Effector memory CD8-positive, alpha-beta T cell (primary cell): ENCODE measurements around the gene KIRREL3.

Source experiments
- ATAC-seq: fragments of 150-1000 bp; cut with Tn5 transposase; replicated peaks from 2 replicates; pipeline ENCODE4 v1.10.0; 2021; ENCODE audit warnings: mild to moderate bottlenecking, moderate library complexity
- DNase-seq, 3 experiments: peaks; one replicate each; pipeline ENCODE4 v3.0.0; 2021
- H3K27ac Mint-ChIP-seq, 2 donors: one replicate each; pipeline ENCODE4 v1.8.0; 2022; ENCODE audit warnings: mild to moderate bottlenecking in 2 of 2, mixed read lengths in 2 of 2, moderate library complexity in 2 of 2
- H3K27me3 Mint-ChIP-seq, 2 donors: one replicate each; pipeline ENCODE4 v1.8.0; 2022; ENCODE audit warnings: mixed read lengths in 2 of 2
- H3K36me3 Mint-ChIP-seq: one replicate; pipeline ENCODE4 v1.8.0; 2022; ENCODE audit warnings: mild to moderate bottlenecking, moderate library complexity, mixed read lengths; ENCODE audit not compliant: insufficient read depth
- H3K4me1 Mint-ChIP-seq, 2 donors: one replicate each; pipeline ENCODE4 v1.8.0; 2022; ENCODE audit warnings: low read depth in 2 of 2, mixed read lengths in 2 of 2
- H3K4me3 Mint-ChIP-seq, 2 donors: one replicate each; pipeline ENCODE4 v1.8.0; 2022; ENCODE audit warnings: mild to moderate bottlenecking in 2 of 2, mixed read lengths in 2 of 2, moderate library complexity in 2 of 2
- H3K9me3 Mint-ChIP-seq, 2 donors: one replicate each; pipeline ENCODE4 v1.8.0; 2022; ENCODE audit warnings: mixed read lengths in 2 of 2

KIRREL3 gene

DNA sequence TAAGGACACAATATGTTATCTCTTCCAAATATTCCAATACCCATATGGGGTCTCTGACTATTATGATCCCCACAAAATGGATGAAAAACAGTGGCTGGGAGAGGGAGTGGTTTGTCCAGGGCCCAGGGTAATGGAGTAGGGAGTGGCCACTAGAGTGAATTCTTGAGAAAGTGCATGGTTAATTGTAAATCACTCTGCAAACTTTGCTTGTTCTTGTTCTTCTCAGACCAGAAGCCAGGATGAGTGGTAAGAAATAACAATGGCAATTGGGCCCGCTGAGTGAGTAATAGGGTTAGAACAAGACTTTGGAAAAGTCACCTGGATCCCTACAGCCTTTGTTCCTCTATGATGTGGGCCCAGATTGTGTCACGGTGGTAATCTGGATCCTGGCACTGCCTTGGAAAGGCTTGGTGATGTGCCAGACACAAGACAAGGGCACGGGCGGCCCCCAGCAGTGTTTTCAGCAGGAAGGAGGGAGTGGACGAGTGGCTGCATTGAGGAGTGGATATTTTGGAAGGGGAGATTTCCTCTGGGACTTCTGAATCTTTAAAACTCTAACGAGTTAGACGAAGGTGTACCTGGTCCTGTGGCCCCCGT is 18.2 kb upstream of the KIRREL3 start:
- ATAC-seq, result no peak
- Mint-ChIP-seq H3K36me3 (no peaks in the 10 kb centered on the region), H3K4me3 (no peak overlapping the region), H3K9me3 (no peaks in the 10 kb centered on the region), H3K4me1 (no peaks in the 10 kb centered on the region), H3K27me3 (peaks cover 18 to 37% of the 10 kb centered on the region in 2 donors), H3K27ac (no peak overlapping the region)
- no peak for DNase-seq

DNA sequence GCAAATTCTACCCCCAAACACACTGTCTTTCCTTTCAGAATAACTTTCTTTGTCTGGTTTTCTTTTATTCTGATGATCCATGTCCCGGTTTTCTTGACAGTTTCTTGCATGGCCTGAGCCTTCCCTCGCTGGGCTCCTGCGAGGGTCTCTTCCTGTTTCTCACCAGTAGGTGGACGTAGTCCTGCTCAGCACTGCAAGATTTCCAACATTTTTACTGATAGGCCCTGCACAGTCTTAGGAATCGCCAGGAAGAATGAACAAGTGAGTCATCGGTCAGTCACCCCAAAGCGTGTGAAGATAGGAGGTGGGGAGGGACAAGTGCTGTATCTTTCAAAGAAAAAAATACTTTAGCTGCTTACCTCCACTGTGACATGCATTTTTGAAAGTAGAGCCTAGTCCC is 16.9 kb upstream of the KIRREL3 start:
- no peaks in the 10 kb centered on the region for H3K36me3 Mint-ChIP-seq
- DNase-seq (no peak), ATAC-seq (no peak)
- peaks cover 31 to 50% of the 10 kb centered on the region in 2 donors for H3K27me3 Mint-ChIP-seq
- H3K27ac Mint-ChIP-seq, result no peak overlapping the region
- H3K9me3 Mint-ChIP-seq, result no peaks in the 10 kb centered on the region
- no peaks in the 10 kb centered on the region for H3K4me1 Mint-ChIP-seq
- H3K4me3 Mint-ChIP-seq, result no peak overlapping the region

DNA sequence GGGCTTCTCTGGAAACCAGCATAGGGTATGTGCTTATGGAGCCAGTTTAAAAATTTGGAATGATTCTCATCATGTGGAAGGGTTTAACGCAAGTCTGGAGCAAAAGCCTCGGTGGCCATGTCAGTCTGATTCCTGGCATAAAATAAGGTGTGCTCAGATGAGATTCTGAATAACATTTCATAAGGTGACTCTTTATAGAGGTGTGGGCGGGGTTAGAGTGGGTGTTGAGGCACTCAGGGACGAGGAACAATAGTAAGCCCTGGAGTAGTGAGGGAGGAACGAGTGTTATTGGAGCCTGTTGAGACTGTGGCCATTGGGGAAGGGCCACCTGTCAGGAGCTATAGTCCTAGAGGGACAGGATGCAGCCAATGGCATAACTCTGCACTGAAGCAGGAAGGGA is 13.0 kb upstream of the KIRREL3 start:
- H3K27me3 Mint-ChIP-seq, result peaks cover 31 to 71% of the 10 kb centered on the region in 2 donors
- no peak overlapping the region for H3K4me3 Mint-ChIP-seq
- DNase-seq (no peak), ATAC-seq (no peak)
- no peaks in the 10 kb centered on the region for H3K9me3 Mint-ChIP-seq
- H3K27ac Mint-ChIP-seq, result no peak overlapping the region
- H3K36me3 Mint-ChIP-seq, result no peaks in the 10 kb centered on the region
- no peaks in the 10 kb centered on the region for H3K4me1 Mint-ChIP-seq

DNA sequence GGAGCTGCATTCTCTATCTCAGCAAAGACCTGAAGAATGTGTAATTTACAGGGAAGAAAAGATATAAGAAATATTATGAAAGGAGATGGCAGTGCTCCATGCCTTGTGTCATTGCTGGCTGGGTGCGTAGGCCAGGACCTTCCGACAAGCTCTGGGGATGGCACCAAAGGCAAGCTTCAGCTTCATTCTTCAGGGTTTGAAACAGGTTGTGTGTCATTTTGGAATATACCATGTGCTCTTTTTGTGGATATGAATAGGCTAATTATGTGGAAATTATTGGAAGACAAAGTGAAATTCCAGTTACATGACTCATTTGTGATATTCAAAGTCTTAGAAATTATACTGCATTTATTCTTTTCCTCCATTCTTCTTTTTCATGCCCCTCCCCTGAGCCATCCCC is 5.7 kb upstream of the KIRREL3 start:
- Mint-ChIP-seq H3K9me3 (no peaks in the 10 kb centered on the region), H3K4me1 (no peaks in the 10 kb centered on the region), H3K36me3 (no peaks in the 10 kb centered on the region), H3K27me3 (peaks cover 33 to 65% of the 10 kb centered on the region in 2 donors), H3K4me3 (no peak overlapping the region), H3K27ac (no peak overlapping the region)
- ATAC-seq (no peak), DNase-seq (no peak)

DNA sequence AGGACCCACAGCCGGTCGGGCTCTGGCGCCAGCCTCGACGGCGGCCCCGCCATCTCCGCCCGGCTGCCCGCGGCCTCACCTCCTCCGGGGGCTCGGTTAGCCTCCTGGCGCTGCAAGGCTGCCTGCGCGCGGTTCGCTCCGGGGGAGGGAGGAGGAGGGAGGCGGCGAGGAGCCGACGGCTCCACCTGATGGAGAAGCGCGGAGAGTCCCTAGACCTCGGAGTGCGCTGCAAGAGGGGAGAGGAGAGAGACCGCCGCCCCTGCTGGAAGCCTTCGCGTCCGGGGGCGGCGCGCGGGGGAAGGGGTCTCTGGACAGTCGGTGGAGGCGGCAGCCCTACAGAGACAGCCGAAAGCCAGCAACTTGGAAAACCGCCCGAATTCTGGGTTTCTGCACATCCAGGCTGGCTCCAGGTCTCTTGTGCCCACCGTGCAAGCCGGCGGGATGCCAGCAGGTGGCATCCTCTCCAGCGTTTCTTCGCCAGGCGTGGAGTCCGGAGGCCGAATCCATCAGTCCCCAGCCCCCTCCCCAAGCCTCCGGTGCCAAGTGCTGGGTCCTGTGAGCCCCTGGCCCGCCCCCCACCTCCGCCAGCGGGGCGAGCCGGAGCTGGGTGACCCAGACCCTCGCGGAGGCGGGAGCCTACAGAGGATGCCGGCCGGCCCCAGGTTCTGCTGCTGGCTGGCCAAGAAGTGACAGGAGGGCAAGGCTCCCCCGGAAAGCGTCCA is 2.9 kb upstream of the KIRREL3 start:
- Mint-ChIP-seq H3K27me3 (peaks cover 27 to 38% of the 10 kb centered on the region in 2 donors), H3K27ac (no peak overlapping the region), H3K4me3 (no peak overlapping the region), H3K36me3 (no peaks in the 10 kb centered on the region), H3K4me1 (no peaks in the 10 kb centered on the region), H3K9me3 (no peaks in the 10 kb centered on the region)
- ATAC-seq, result no peak
- DNase-seq, result no peak

DNA sequence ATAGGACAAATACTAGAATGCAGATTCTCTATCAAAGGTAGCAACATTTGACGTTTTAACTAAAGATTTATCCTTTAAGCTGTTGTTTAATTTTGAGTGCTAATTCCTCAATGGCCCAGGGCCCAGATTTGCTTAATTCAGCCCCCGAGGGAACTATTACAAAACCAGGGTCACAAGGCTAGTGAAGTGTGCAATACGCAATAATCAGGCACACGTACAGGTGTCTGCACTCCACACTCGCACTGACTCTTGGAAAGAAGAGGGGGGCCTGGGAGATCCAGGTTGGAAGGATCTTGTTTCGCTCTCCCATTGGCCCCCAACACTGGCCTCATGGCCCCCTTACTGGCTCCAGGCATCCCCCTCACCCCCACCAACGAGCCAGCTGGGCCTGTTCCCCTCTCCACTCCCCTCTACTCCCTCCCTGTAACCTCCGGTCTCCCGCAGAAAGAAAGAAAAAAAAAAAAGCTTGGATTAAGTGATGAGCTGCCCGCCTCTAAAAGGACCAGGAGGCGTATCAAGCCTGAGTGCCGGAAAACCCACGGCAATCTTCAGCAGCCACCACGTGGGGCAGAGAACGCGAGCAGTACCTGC is 2.2 kb upstream of the KIRREL3 start:
- H3K4me3 Mint-ChIP-seq, result no peak overlapping the region
- no peaks in the 10 kb centered on the region for H3K4me1 Mint-ChIP-seq
- DNase-seq (no peak), ATAC-seq (no peak)
- peaks cover 27 to 38% of the 10 kb centered on the region in 2 donors for H3K27me3 Mint-ChIP-seq
- H3K27ac Mint-ChIP-seq, result no peak overlapping the region
- H3K36me3 Mint-ChIP-seq, result no peaks in the 10 kb centered on the region
- no peaks in the 10 kb centered on the region for H3K9me3 Mint-ChIP-seq

DNA sequence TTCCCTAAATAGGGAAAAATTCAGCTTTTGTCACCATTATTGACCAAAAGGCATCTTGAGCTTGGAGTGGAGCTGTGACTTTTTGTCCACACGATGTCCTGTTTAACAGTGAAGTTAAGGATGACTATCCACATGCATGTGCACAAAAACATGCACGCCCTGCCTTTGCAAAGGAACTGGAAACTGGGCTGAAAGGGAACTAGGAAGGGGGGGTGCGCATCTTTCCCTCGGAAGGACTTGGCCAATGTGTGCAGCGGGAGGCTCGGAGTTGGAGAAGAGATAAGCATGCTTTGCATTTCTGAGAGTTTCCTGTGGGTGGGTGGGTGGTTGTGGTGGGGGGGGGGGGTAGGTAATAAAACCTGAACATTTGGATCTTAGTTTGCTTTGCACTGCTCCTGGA is 411 bp upstream of the KIRREL3 start:
- no peaks in the 10 kb centered on the region for H3K9me3 Mint-ChIP-seq
- H3K27ac Mint-ChIP-seq, result no peak overlapping the region
- no peaks in the 10 kb centered on the region for H3K36me3 Mint-ChIP-seq
- no peak for DNase-seq
- ATAC-seq, result no peak
- H3K4me1 Mint-ChIP-seq, result no peaks in the 10 kb centered on the region
- peaks cover 23 to 24% of the 10 kb centered on the region in 2 donors for H3K27me3 Mint-ChIP-seq
- H3K4me3 Mint-ChIP-seq, result no peak overlapping the region

DNA sequence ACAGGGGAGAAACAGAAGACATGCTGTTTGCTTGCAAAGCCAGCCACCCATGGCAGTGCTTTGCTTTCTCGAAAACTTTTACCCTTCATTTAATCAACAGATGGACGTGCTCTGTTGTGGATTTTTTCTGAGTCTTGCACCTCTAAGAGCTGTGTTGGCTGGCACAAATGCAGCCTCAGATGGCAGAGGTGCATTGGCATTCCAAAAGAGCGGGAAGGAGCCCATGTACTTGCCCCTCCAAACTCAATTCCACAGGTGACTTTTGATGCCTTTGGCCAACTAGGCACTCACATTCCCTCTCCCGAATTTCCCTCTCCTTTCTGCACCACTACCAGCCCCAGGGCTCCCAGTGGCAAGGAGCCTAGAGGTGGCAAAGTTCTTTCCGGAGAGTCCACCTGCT is 1.2 kb downstream of the KIRREL3 start:
- no peak for DNase-seq
- Mint-ChIP-seq H3K4me1 (no peaks in the 10 kb centered on the region), H3K9me3 (no peaks in the 10 kb centered on the region), H3K36me3 (no peaks in the 10 kb centered on the region), H3K27me3 (peaks cover 8 to 17% of the 10 kb centered on the region in 2 donors), H3K27ac (no peak overlapping the region), H3K4me3 (no peak overlapping the region)
- no peak for ATAC-seq

DNA sequence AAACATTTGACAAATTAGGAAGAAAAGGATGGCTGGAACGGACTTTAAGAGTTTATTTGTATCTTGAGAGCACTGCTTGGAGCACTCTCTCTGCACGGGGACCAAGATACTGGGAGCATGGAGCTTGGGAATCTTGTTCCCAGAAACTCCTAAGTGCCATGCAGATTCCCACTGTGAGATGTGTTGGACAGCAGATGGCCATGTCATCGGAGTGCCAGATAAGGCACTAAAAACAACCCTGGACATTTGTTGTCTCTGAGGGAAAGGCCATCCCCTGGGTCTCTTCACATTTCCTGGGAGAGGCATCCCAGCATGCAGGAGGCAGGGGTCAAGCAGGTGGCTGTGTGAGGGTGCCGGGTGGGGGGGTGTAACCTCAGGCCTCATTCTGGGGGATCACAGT is 2.9 kb downstream of the KIRREL3 start:
- peaks cover 12 to 19% of the 10 kb centered on the region in 2 donors for H3K27me3 Mint-ChIP-seq
- DNase-seq (no peak), ATAC-seq (no peak)
- no peaks in the 10 kb centered on the region for H3K36me3 Mint-ChIP-seq
- H3K4me3 Mint-ChIP-seq, result no peak overlapping the region
- H3K27ac Mint-ChIP-seq, result no peak overlapping the region
- H3K9me3 Mint-ChIP-seq, result no peaks in the 10 kb centered on the region
- no peaks in the 10 kb centered on the region for H3K4me1 Mint-ChIP-seq

DNA sequence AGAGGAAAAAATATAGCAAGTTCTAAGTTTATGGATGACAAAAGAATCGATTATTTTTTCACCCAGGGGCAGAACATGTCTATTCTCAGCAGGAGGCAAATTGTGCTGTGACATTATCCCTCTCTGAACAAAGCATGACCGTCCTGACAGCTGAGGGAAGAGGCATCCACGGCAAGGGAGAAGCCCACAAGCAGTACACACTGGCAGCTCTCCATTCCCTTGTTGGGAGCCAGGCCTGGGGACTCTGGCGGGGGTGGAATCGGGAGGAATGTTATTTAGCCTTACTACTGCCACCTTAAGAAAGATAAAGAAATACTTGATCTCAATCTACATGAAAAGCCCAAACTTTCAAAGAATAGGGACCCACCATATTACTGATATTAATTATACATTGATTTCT is 3.4 kb downstream of the KIRREL3 start:
- H3K9me3 Mint-ChIP-seq, result no peaks in the 10 kb centered on the region
- peaks cover 16 to 22% of the 10 kb centered on the region in 2 donors for H3K27me3 Mint-ChIP-seq
- DNase-seq, result no peak
- no peak overlapping the region for H3K4me3 Mint-ChIP-seq
- H3K4me1 Mint-ChIP-seq, result no peaks in the 10 kb centered on the region
- no peak for ATAC-seq
- H3K36me3 Mint-ChIP-seq, result no peaks in the 10 kb centered on the region
- H3K27ac Mint-ChIP-seq, result no peak overlapping the region

DNA sequence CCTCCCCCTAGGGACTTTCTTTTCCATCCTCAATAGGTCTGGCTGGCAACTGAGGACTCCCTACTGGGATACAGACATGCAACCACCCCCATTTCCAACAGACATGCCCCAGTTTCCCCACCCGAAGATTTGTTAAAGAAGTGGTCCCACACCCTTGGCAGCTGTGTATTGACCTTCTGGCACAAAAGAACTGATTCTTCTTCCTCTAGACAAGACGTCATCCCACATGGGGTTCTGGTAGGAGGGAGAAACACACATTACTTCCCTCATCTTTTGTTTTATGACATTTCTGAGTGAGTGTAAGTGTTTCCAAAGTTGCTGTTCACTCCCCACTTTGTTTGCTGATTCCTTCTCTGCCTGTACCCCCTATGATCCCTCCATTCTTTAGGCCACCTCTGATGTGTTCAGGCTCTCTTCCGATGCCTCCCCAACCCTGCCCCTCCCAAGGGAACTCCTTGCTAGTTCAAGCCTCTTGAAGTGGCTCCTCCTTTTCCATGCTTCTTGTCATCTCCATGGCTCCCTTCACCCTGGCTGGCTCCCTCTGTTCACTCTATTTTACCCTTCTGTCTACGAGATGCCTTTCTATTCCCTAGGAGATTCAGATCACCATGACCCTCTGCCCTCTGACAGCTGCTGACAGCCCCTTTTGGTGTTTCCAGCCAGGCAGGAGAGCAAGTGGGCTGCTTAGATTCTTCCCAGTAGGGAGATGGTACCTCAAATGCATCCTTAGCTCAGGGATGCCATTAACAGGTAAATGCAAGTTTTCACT is 4.3 kb downstream of the KIRREL3 start:
- Mint-ChIP-seq H3K36me3 (no peaks in the 10 kb centered on the region), H3K27me3 (peaks cover 24 to 28% of the 10 kb centered on the region in 2 donors), H3K4me1 (no peaks in the 10 kb centered on the region), H3K9me3 (no peaks in the 10 kb centered on the region), H3K4me3 (no peak overlapping the region), H3K27ac (no peak overlapping the region)
- ATAC-seq (no peak), DNase-seq (no peak)

DNA sequence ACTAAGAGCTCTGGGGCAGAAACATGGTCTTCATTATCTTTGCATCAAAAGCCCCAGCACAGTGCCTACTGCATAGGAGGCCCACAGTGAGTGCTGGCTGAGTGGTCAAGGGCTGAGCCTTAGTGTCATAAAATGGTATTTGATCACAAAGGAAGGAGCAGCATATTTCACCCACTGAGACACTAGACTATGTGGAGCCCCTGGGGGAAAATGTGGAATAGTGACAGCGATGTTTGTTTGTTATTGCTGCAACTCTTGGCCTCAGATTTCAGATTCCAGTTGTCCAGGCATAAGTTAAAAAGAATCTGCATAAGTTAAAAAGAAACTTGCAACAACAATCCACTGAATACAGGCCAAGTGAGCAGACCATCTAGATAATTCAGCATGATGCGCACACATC is 7.0 kb downstream of the KIRREL3 start:
- H3K9me3 Mint-ChIP-seq, result no peaks in the 10 kb centered on the region
- H3K27me3 Mint-ChIP-seq, result peaks cover 28 to 47% of the 10 kb centered on the region in 2 donors
- no peak for DNase-seq
- no peak for ATAC-seq
- no peak overlapping the region for H3K27ac Mint-ChIP-seq
- H3K36me3 Mint-ChIP-seq, result no peaks in the 10 kb centered on the region
- H3K4me3 Mint-ChIP-seq, result no peak overlapping the region
- H3K4me1 Mint-ChIP-seq, result peaks cover 0 to 2% of the 10 kb centered on the region in 2 donors

DNA sequence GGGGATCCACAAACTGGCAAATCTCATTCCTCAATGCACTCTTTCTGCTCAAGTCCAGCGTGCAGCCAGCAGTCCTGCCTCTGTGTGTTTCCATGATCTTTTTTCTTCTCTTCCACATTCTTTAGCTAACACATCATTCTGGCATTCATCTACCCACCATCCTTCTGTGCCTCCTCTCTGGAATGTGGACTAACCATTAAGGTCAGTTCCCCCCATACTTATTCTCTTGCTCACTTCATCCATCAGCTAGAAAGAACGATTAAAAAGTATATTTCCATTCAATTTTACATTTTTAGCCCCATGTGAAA is 7.8 kb downstream of the KIRREL3 start:
- ATAC-seq, result no peak
- no peak for DNase-seq
- Mint-ChIP-seq H3K27ac (no peak overlapping the region), H3K9me3 (no peaks in the 10 kb centered on the region), H3K27me3 (peaks cover 28 to 55% of the 10 kb centered on the region in 2 donors), H3K4me1 (peaks cover 0 to 2% of the 10 kb centered on the region in 2 donors), H3K4me3 (no peak overlapping the region), H3K36me3 (no peaks in the 10 kb centered on the region)
